Dedifferentiated amniotic fluid mesenchymal stem cell (primary cell): ENCODE results near the gene JAKMIP2.
"Not testable (repeated sequence)": the region's sequence is repeated elsewhere in the genome, so short reads cannot be mapped to it uniquely, and the experiment has no call there.

Experiments
- DNase-seq: peaks from one replicate; pipeline ENCODE4 v3.0.0-alpha.2; 2016; ENCODE audit errors: extremely low spot score

JAKMIP2 gene

DNA sequence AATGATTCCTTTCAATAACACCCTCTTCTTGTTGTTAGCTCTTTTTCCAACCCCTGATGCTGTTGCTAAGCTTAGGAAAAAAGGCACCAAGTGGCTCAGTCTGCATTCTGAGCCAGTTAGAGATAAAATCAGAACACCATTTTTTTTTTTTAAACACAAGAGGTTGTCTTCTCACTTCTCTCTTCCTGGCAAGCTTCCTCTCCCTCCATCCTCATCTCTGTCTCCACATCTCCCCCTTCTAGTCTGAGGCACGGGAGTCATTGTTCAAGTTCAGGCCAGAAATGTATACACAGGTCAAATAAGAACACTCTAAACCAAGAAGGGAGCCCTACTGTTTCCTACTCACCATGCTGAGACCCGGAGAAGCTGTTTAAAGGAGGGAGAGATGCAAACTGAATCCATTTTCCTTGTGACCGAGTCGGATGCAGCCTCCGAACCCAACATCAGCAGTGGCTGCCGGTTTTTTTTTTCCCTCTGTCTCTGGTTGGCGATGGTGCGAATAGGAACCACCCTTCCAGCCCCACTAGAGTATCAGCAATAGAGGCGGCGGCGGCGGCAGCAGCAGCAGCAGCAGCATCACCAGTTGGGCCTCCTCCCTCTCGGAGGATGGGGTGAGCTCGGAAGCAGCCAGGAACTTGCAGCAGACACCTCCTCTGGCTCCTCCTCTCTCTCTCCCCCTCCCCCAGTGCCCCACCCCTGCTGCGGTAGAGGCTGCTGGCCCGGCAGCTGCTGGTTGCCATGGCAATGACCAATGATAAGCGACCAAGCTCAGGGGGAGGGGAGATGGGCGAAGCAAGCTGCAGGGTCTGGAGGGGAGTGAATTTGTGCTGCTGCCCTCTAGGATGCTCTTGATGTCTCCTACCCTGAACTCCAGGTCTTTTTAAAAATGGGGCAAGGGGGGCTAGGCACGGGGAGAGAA, at the start of gene JAKMIP2:
TSS of gene JAKMIP2 (minus strand) at position 619 of the 919 bp plus-strand sequence. CDS start 110,922 bp downstream, outside the sequence.
- no peak for DNase-seq

- DNase-seq: no peak
Measured at GRCh38 chr5:147831465-147831864, 48.9 kb upstream of the JAKMIP2 start, which contains the start of gene SPINK1. Gene SPINK1 (minus strand): TSS chr5:147831671. CDS start chr5:147831577, 94 bp downstream.

DNA sequence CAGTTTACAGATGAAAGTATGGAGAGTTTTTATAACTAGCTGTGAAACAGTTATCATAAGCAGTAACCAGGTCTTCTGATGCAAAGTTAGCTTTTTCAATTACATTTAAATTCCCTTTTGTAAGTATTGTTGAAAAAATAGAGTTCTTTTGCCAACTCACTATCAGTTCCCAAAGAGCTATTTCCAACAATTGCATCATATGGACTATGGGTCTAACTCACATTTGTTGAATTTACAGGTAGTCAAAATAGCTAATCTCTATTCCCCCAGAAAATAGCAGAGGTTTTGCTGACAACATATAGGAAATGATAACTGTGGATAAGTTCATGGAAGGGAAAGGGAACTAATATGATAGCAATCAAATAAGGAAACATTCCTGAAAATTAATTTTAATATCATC, 47.5 kb upstream of the JAKMIP2 start:
- DNase-seq: no peak

DNA sequence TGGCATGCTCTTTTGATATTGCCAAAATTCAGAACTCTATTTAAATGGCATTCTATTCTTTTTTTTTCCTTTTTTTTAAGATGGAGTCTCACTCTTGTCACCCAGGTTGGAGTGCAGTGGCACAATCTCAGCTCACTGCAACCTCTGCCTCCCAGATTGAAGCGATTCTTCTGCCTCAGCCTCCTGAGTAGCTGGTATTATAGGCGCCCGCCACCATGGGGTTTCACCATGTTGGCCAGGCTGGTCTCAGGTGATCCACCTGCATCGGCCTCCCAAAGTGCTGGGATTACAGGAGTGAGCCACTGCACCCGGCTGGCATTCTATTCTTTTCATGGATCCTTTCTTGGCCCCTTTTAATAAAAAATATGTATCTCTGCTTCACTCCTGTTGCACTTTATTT, 44.5 kb upstream of the JAKMIP2 start:
- DNase-seq: not testable (repeated sequence)

- no peak for DNase-seq
Measured at GRCh38 chr5:147826361-147826760, 43.8 kb upstream of the JAKMIP2 start.

GRCh38 chr5:147822686-147823491, 40.4 kb upstream of the JAKMIP2 start:
- DNase-seq: peak; percentile 40

DNA sequence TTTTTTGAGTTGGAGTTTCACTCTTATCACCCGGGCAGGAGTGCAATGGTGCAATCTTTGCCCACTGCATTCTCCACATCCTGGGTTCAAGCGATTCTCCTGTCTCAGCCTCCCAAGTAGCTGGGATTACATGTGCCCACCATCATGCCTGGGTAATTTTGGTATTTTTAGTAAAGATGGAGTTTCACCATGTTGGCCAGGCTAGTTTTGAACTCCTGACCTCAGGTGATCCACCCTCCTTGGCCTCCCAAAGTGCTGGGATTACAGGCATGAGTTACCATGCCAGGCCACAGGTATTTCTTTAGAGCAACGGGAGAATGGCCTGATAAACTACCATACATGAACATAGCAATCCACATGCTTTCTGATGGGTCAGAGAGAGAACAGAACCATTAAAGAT, 39.7 kb upstream of the JAKMIP2 start:
- not testable (repeated sequence) for DNase-seq

GRCh38 chr5:147821766-147822165, 39.2 kb upstream of the JAKMIP2 start:
- no peak for DNase-seq

- no peak for DNase-seq
Measured at GRCh38 chr5:147819261-147819770, 36.8 kb upstream of the JAKMIP2 start.

GRCh38 chr5:147818290-147818689, 35.8 kb upstream of the JAKMIP2 start:
- no peak for DNase-seq

DNA sequence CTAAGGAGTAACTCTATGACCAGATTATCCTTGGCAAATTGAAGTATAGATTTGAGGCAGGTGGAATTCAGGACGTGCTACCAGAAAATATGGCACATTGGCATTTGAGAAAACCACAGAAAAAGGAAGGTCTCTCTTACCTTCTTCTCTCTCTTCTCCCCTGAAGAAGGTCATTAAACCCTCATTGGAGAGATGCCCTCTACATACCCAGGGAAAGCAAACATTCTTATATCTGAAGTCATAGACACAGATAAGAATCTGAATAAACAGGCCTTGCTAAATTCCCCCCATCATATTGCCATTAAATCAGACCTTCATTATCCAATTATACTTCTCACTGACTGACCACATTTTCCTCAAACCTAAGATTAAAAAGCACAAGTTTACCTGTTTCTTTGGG, 31.2 kb upstream of the JAKMIP2 start:
- no peak for DNase-seq

DNA sequence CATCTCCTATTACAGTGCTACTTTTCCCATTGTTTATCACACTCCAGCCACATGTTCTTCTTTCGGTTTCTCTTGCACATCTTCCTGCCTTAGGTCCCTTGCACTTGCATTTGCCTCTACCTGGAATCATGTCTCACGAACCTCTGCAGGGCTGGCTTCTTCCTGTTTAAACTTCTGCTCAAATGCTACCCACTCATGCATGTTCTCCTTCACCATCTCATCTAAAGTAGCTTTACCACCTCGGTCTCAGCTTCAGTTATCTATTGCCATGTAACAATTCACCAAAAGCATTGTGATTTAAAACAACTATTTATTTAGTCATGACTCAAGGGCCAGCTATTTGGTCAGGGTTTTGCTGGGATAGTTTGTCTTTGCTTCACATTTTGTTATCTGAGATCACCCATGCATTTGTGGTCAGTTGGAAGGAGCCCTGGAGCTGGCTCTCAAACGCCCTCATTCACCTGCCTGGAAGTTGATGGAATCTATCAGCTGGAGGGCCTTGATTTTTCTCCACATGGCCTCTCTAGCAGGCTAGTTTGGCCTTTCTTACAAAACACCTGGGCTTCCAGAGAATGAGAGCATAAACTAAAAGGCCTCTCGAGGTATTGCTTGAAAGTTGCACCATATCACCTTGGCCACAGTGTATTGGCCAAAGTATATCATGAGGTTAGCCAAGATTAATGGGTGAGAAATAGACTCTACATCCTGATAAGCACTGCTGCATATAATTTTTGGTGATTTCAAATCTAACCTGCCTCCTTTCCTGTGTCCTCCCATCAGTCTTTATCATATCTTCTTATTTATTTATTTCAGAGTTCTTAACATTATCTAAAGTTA, 27.5 kb upstream of the JAKMIP2 start:
- no peak for DNase-seq

DNA sequence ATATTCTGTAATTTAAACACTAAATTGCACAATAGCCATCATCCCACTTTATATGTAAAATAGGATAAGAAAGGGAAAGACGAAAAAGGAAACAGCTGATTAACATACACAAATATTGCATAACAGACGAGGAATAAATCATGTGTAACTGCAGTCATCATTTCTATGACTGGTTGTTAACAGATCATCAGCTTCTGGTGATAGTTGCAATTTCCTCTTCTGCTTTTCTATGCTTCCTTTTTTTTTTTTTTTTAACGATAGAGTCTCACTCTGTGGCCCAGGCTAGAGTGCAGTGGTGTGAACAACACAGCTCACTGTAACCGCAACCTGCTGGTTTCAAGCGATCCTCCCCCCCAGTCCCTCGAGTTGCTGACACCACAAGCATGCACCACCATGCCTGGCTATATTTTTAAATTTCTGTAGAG, 22.5 kb upstream of the JAKMIP2 start:
- DNase-seq: no peak

DNA sequence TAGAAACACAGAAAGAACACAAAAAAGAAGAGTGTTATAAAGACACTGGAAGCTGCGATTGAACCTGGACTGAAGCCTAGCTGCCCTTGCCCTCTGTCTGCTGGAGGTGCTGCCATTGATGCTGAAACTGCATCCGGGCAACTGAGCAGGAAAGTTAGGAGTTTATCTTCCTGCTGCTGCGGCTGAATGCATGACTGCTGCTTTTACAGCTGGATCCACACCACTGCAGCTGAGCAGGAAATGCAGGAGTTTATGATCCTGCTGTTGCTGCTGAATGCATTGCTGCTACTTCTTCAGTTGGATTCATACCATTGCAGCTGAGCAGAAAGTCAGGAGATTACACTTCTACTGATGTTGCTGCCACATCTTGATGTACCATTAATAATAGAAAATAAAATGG, 21.8 kb upstream of the JAKMIP2 start:
- no peak for DNase-seq

- no peak for DNase-seq
Measured at GRCh38 chr5:147803926-147804325, 21.4 kb upstream of the JAKMIP2 start.

DNA sequence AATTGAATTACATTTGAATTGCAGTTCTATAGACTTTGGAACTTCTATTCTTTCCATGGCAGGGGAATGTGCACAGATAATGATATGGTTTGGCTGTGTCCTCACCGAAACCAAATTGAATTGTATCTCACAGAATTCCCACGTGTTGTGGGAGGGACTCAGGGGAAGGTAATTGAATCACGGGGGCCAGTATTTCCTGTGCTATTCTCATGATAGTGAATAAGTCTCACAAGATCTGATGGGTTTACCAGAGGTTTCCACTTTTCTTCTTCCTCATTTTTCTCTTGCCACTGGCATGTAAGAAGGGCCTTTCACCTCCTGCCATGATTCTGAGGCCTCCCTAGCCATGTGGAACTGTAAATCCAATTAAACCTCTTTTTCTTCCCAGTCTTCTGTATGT, 20.6 kb upstream of the JAKMIP2 start:
- not testable (repeated sequence) for DNase-seq

DNA sequence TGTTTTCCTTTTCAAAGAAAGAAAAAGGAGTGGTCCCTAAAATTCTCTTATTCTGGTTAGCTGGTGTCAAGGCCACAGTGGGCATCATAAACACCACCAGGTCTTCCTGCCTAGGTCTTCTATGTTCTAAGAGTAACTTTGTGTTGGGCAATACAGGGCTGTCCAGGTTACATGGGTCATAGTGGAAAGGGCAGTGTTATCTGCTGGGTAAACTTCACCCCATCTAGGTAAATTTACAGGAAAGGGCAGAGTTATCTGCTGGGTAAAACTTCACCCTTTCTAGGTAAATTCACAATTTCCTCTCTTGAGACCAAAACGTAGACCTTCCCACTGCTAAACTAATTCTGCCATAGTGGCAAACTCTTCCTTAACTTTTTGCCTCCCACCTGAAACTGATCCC, 18.9 kb upstream of the JAKMIP2 start:
- DNase-seq: no peak

DNA sequence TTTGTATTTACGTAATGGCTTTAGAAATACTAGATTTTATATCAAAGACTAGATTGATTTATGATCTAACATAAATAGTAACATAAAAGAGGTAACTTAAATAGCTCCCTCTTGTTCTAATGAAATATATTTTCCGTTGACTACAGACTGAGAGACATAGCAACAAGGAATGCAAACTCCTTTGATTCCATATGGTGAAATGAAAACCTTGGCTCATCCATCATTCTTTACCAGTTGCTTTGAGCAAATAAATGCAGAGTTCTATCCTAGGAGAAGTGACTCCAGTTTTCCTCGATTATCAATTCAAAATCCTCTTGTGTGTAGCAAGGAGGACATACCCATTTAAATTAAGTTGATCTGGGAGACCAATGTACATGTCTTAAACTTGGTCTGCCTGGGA, 18.0 kb upstream of the JAKMIP2 start:
- no peak for DNase-seq

- DNase-seq: no peak
Measured at GRCh38 chr5:147796556-147797308, 14.2 kb upstream of the JAKMIP2 start.

DNA sequence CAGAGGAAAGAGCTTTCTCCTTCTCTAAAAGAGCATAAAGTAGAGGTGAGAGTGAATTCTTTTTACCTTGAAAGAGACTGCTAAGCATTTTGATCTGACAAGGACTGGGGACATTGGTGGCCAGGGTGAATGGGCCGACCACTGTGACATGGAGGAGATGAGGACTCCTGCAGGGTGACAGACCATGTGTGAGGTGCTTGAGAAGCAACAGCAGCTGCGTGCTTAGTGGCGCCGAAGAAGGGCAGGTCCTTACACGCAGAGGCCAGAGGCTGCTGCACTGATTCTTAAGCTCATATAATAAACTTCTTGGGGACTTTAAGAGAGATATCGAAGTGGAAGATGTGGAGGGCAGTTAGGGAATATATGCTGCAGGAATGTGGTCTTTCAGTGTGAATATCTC, 8.7 kb upstream of the JAKMIP2 start:
- no peak for DNase-seq

DNA sequence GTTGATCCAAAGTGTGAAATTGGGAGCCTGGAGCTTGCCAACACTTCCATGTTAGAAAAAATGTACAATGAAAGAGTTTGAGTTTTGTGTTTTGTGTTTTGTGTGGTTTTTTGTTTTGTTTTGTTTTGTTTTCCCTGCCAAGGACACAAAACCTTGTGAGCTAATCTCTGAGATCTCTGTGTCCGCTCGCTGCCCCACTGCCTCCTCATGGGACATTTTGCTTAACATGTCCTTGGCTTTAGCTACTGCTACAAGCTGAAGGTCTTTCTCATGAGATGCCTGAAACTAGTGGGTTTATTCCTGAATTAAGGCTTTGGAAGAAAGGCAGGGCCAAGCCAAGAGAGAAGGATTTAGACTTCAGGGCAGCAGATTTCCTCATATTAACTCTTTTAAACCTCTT, 7.3 kb upstream of the JAKMIP2 start:
- DNase-seq: no peak
